Neural cell (in vitro differentiated cells): ENCODE results near the gene EIF5A. TPM values are rescaled to one million over a fixed set of nuclear protein-coding genes. Genes with fewer than 3 reads are reported as not detected.

Source experiments
- H2AFZ ChIP-seq: fragments of 200-600, 300-800 bp; sonication (generic), shearing (Covaris generic); 2 replicates; pipeline ENCODE4 v1.6.0; 2014; ENCODE audit warnings: low read depth, mild to moderate bottlenecking, antibody characterized with exemption, low read length, moderate library complexity
- H3F3A ChIP-seq: fragments of 200-600 bp; shearing (Covaris generic); 2 replicates; pipeline ENCODE4 v1.6.1; 2016; ENCODE audit warnings: mild to moderate bottlenecking, moderate library complexity, mixed read lengths, antibody characterized with exemption, low read length; ENCODE audit not compliant: insufficient read depth, poor library complexity, severe bottlenecking
- H3K27ac ChIP-seq: fragments of 200-600, 300-800 bp; sonication (generic), shearing (Covaris generic); 2 replicates; pipeline ENCODE4 v1.5.1; 2014; ENCODE audit warnings: mild to moderate bottlenecking, low read length, moderate library complexity
- H3K27me3 ChIP-seq: fragments of 300-800, 200-600 bp; sonication (generic), shearing (Covaris generic); 2 replicates; pipeline ENCODE4 v1.6.0; 2014; ENCODE audit warnings: mild to moderate bottlenecking, low read depth, low read length, moderate library complexity; ENCODE audit not compliant: insufficient read depth
- H3K36me3 ChIP-seq: fragments of 300-800, 200-600 bp; sonication (generic), shearing (Covaris generic); 2 replicates; pipeline ENCODE4 v1.5.1; 2014; ENCODE audit warnings: mild to moderate bottlenecking, antibody characterized with exemption, low read length, moderate library complexity; ENCODE audit not compliant: insufficient read depth
- H3K4me2 ChIP-seq: fragments of 300-800, 200-600 bp; sonication (generic), shearing (Covaris generic); 2 replicates; pipeline ENCODE4 v1.6.0; 2014; ENCODE audit warnings: mild to moderate bottlenecking, low read length
- H3K4me3 ChIP-seq: fragments of 300-800, 200-600 bp; sonication (generic), shearing (Covaris generic); 2 replicates; pipeline ENCODE4 v1.5.1; 2014; ENCODE audit warnings: mild to moderate bottlenecking, low read length, moderate library complexity
- H3K79me2 ChIP-seq: fragments of 200-600 bp; shearing (Covaris generic); replicated peaks from 2 replicates; pipeline ENCODE4 v1.6.0; 2014; ENCODE audit warnings: mild to moderate bottlenecking, low read length, moderate library complexity; ENCODE audit not compliant: insufficient read depth
- H3K9ac ChIP-seq: fragments of 300-800, 200-600 bp; sonication (generic), shearing (Covaris generic); 2 replicates; pipeline ENCODE4 v1.6.1; 2016; ENCODE audit warnings: mild to moderate bottlenecking, low read length, mixed read lengths
- H3K9me2 ChIP-seq: fragments of 200-600 bp; shearing (Covaris generic); 2 replicates; pipeline ENCODE4 v1.6.1; 2016; ENCODE audit warnings: mild to moderate bottlenecking, low read length, mixed read lengths; ENCODE audit not compliant: insufficient read depth
- H3K9me3 ChIP-seq: fragments of 200-600, 300-800 bp; sonication (generic), shearing (Covaris generic); 2 replicates; pipeline ENCODE4 v1.6.1; 2016; ENCODE audit warnings: mild to moderate bottlenecking, mixed run types, low read length, moderate library complexity, mixed read lengths
- H4K20me1 ChIP-seq: fragments of 200-600 bp; shearing (Covaris generic); 2 replicates; pipeline ENCODE4 v1.6.1; 2016; ENCODE audit warnings: mild to moderate bottlenecking, mixed run types; ENCODE audit not compliant: insufficient read depth
- CTCF ChIP-seq: fragments of 450-650 bp; IDR thresholded peaks from 2 replicates; pipeline ENCODE4 v1.5.1; 2014; ENCODE audit warnings: antibody characterized with exemption, mild to moderate bottlenecking, moderate library complexity; ENCODE audit not compliant: poor library complexity, severe bottlenecking
- EP300 ChIP-seq: fragments of 450-650 bp; conservative IDR thresholded peaks from 2 replicates; pipeline ENCODE4 v1.6.1; 2014; ENCODE audit warnings: antibody characterized with exemption, mild to moderate bottlenecking, moderate library complexity; ENCODE audit not compliant: poor library complexity, severe bottlenecking
- EZH2 ChIP-seq: fragments of 200-600, 300-800 bp; shearing (Covaris generic), sonication (generic); IDR thresholded peaks from 2 replicates; pipeline ENCODE4 v1.6.1; 2014; ENCODE audit warnings: antibody characterized with exemption, low read length, borderline replicate concordance, mild to moderate bottlenecking; ENCODE audit not compliant: insufficient read depth, poor library complexity, severe bottlenecking
- MXI1 ChIP-seq: fragments of 450-650 bp; conservative IDR thresholded peaks from 2 replicates; pipeline ENCODE4 v1.6.1; 2014; ENCODE audit warnings: antibody characterized with exemption, mild to moderate bottlenecking; ENCODE audit not compliant: poor library complexity, severe bottlenecking
- POLR2AphosphoS5 ChIP-seq: IDR thresholded peaks from 2 replicates; pipeline ENCODE4 v1.6.1; 2012
- RAD21 ChIP-seq: fragments of 450-650 bp; conservative IDR thresholded peaks from 2 replicates; pipeline ENCODE4 v1.6.1; 2014; ENCODE audit warnings: antibody characterized with exemption, mild to moderate bottlenecking, moderate library complexity
- REST ChIP-seq: IDR thresholded peaks from 2 replicates; pipeline ENCODE4 v1.6.1; 2012; ENCODE audit warnings: borderline replicate concordance
- SMC3 ChIP-seq: fragments of 450-650 bp; conservative IDR thresholded peaks from 2 replicates; pipeline ENCODE4 v1.6.1; 2014; ENCODE audit warnings: antibody characterized with exemption, mild to moderate bottlenecking, moderate library complexity; ENCODE audit not compliant: poor library complexity
- TAF1 ChIP-seq: IDR thresholded peaks from 2 replicates; pipeline ENCODE4 v1.6.1; 2012; ENCODE audit warnings: low read depth
- polyA plus RNA-seq: library from polyadenylated mRNA; depleted of rRNA; stranded (reverse); fragments of >200 nt; gene quantifications from 2 replicates; pipeline ENCODE4 v1.2.3, GENCODE V29; 2014

EIF5A gene
- polyA plus RNA-seq, 1 donor from 2014 or later: 164 TPM

GRCh38 chr17:7352503-7352889 lies 45.1 kb downstream of the EIF5A start:
- Histone ChIP-seq H3F3A (no peaks in the 10 kb centered on the region), H3K79me2 (peaks cover 3% of the 10 kb centered on the region), H3K9me3 (no peaks in the 10 kb centered on the region), H3K27ac (peak overlapping the region; percentile 78), H3K36me3 (no peaks in the 10 kb centered on the region), H3K4me2 (peak overlapping the region; percentile 30), H3K9me2 (no peaks in the 10 kb centered on the region), H2AFZ (no peak overlapping the region), H3K4me3 (peak overlapping the region; percentile 92), H4K20me1 (no peaks in the 10 kb centered on the region), H3K9ac (peak overlapping the region; percentile 89), H3K27me3 (no peaks in the 10 kb centered on the region)
- TF ChIP-seq MXI1 (no peak), CTCF (peak; percentile 30)

GRCh38 chr17:7352910-7353635 lies 45.6 kb downstream of the EIF5A start:
- no peak overlapping the region for H3K4me2 ChIP-seq
- TF ChIP-seq EZH2 (no peak), POLR2AphosphoS5 (no peak), CTCF (no peak), TAF1 (no peak), MXI1 (no peak), REST (no peak), RAD21 (no peak), SMC3 (no peak), EP300 (no peak)
- H3K27me3 ChIP-seq: no peaks in the 10 kb centered on the region
- no peak overlapping the region for H3K27ac ChIP-seq
- peak overlapping the region; percentile 92 for H3K4me3 ChIP-seq
- no peaks in the 10 kb centered on the region for H3K9me2 ChIP-seq
- no peaks in the 10 kb centered on the region for H3K36me3 ChIP-seq
- no peak overlapping the region for H2AFZ ChIP-seq
- H3K9me3 ChIP-seq: no peaks in the 10 kb centered on the region
- no peaks in the 10 kb centered on the region for H4K20me1 ChIP-seq
- H3K9ac ChIP-seq: no peak overlapping the region
- no peaks in the 10 kb centered on the region for H3F3A ChIP-seq
- peaks cover 3% of the 10 kb centered on the region for H3K79me2 ChIP-seq
